ENCODE measurements around the gene MARCKSL1. TPM values are rescaled to one million over a fixed set of nuclear protein-coding genes. Genes with fewer than 3 reads are reported as not detected.

The MARCKSL1 gene
- total RNA-seq, 1 donor from 2014 or later: 213 TPM

DNA sequence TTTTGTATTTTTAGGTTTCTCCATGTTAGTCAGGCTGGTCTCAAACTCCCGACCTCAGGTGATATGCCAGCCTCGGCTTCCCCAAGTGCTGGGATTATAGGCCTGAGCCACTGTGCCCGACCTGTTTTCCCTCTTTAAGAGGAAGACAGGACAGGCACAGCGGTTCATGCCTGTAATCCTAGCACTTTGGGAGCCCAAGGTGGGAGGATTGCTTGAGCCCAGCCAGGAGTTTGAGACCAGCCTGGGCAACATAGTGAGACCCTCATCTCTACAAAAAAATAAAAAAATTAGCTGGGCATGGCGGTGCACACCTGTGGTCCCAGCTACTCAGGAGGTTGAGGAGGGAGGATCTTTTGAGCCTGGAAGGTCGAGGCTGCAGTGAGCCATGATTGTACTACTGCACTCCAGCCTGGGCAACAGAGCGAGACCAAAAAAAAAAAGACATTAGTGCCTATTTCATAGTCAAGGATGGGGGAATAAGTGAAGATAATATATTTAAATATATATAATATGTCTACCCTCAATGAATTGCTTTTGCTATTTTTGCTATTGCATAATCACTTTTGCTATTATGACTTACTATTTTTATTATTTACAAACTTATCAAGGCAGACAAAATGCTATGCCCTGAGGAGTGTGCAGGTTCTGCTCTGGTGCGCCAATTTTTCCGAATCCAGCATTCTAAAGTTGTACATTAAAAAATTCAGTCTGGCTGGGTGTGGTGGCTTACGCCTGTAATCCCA lies 17.7 kb downstream of the MARCKSL1 start:
- no peak overlapping the region for H3K9ac ChIP-seq (ENCODE audit: low read length)
- H3K4me3 ChIP-seq (ENCODE audit: insufficient read depth, low read depth, low read length): no peak overlapping the region
- DNase-seq (ENCODE audit: low read depth) (no peak), FAIRE-seq (no peak)
- H3K27ac ChIP-seq (ENCODE audit: low read depth, low read length): no peak overlapping the region
- Mint-ChIP-seq H3K27ac (ENCODE audit: unreplicated experiment) (no peak overlapping the region), H3K36me3 (ENCODE audit: low read depth, unreplicated experiment) (peaks cover 10% of the 10 kb centered on the region), H3K27me3 (ENCODE audit: low read depth, unreplicated experiment) (no peaks in the 10 kb centered on the region), H3K9me3 (ENCODE audit: unreplicated experiment) (no peaks in the 10 kb centered on the region), H3K4me1 (ENCODE audit: low read depth, unreplicated experiment) (no peaks in the 10 kb centered on the region), H3K4me3 (ENCODE audit: unreplicated experiment) (no peak overlapping the region)
- H3K9me3 ChIP-seq (ENCODE audit: insufficient read depth, low read depth, low read length): no peaks in the 10 kb centered on the region
- peaks cover 12% of the 10 kb centered on the region for H4K20me1 ChIP-seq (ENCODE audit: insufficient read depth, low read length)
- peaks cover 20% of the 10 kb centered on the region for H3K36me3 ChIP-seq (ENCODE audit: insufficient read depth, low read length)
- H2AFZ ChIP-seq (ENCODE audit: low read depth, low read length): no peak overlapping the region
- no peaks in the 10 kb centered on the region for H3K4me1 ChIP-seq (ENCODE audit: insufficient read depth, low read length)
- H3K4me2 ChIP-seq (ENCODE audit: low read length): no peak overlapping the region
- H3K27me3 ChIP-seq (ENCODE audit: insufficient read depth, low read length): no peaks in the 10 kb centered on the region
- TF ChIP-seq, protein P1, sequence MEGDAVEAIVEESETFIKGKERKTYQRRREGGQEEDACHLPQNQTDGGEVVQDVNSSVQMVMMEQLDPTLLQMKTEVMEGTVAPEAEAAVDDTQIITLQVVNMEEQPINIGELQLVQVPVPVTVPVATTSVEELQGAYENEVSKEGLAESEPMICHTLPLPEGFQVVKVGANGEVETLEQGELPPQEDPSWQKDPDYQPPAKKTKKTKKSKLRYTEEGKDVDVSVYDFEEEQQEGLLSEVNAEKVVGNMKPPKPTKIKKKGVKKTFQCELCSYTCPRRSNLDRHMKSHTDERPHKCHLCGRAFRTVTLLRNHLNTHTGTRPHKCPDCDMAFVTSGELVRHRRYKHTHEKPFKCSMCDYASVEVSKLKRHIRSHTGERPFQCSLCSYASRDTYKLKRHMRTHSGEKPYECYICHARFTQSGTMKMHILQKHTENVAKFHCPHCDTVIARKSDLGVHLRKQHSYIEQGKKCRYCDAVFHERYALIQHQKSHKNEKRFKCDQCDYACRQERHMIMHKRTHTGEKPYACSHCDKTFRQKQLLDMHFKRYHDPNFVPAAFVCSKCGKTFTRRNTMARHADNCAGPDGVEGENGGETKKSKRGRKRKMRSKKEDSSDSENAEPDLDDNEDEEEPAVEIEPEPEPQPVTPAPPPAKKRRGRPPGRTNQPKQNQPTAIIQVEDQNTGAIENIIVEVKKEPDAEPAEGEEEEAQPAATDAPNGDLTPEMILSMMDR (IDR thresholded peaks at IDR 0.05; ENCODE audit: insufficient read depth, low read depth, low read length): no peak
- no peak for TF ChIP-seq EZH2 (IDR thresholded peaks at IDR 0.05; ENCODE audit: insufficient read depth, low read length)
- peaks cover 12% of the 10 kb centered on the region for H3K79me2 ChIP-seq (ENCODE audit: insufficient read depth, low read length)

DNA sequence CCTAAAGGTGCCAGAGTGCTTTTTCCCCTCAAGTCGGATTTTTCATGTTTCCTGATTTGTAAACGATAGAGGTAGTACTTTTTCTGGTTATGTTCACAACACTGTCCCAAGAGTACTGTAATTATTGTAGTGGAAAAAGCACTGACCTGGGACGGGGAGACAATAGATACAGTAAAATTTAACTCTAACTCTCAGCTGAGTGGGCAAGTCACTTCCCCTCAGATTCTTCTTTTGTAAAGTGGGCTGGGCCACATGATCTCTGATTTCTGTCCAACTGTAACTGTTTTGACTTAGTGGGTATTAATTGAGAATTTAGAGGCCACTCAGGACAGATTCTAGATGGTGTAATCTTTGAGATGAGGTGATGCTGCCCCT lies 19.1 kb downstream of the MARCKSL1 start:
- Mint-ChIP-seq H3K36me3 (ENCODE audit: low read depth, unreplicated experiment) (peaks cover 10% of the 10 kb centered on the region), H3K27me3 (ENCODE audit: low read depth, unreplicated experiment) (no peaks in the 10 kb centered on the region), H3K9me3 (ENCODE audit: unreplicated experiment) (no peaks in the 10 kb centered on the region), H3K4me3 (ENCODE audit: unreplicated experiment) (no peak overlapping the region), H3K4me1 (ENCODE audit: low read depth, unreplicated experiment) (no peaks in the 10 kb centered on the region), H3K27ac (ENCODE audit: unreplicated experiment) (no peak overlapping the region)
- H3K79me2 ChIP-seq (ENCODE audit: insufficient read depth, low read length): peaks cover 26% of the 10 kb centered on the region
- no peak for TF ChIP-seq EZH2 (IDR thresholded peaks at IDR 0.05; ENCODE audit: insufficient read depth, low read length)
- TF ChIP-seq, protein P1 (IDR thresholded peaks at IDR 0.05; ENCODE audit: insufficient read depth, low read depth, low read length): no peak
- no peak overlapping the region for H3K4me3 ChIP-seq (ENCODE audit: insufficient read depth, low read depth, low read length)
- H3K27ac ChIP-seq (ENCODE audit: low read depth, low read length): no peak overlapping the region
- no peak overlapping the region for H2AFZ ChIP-seq (ENCODE audit: low read depth, low read length)
- H3K9ac ChIP-seq (ENCODE audit: low read length): no peak overlapping the region
- peaks cover 17% of the 10 kb centered on the region for H4K20me1 ChIP-seq (ENCODE audit: insufficient read depth, low read length)
- FAIRE-seq: no peak
- peaks cover 20% of the 10 kb centered on the region for H3K36me3 ChIP-seq (ENCODE audit: insufficient read depth, low read length)
- H3K9me3 ChIP-seq (ENCODE audit: insufficient read depth, low read depth, low read length): no peaks in the 10 kb centered on the region
- H3K4me2 ChIP-seq (ENCODE audit: low read length): no peak overlapping the region
- H3K4me1 ChIP-seq (ENCODE audit: insufficient read depth, low read length): no peaks in the 10 kb centered on the region
- H3K27me3 ChIP-seq (ENCODE audit: insufficient read depth, low read length): no peaks in the 10 kb centered on the region
- no peak for DNase-seq (ENCODE audit: low read depth)

DNA sequence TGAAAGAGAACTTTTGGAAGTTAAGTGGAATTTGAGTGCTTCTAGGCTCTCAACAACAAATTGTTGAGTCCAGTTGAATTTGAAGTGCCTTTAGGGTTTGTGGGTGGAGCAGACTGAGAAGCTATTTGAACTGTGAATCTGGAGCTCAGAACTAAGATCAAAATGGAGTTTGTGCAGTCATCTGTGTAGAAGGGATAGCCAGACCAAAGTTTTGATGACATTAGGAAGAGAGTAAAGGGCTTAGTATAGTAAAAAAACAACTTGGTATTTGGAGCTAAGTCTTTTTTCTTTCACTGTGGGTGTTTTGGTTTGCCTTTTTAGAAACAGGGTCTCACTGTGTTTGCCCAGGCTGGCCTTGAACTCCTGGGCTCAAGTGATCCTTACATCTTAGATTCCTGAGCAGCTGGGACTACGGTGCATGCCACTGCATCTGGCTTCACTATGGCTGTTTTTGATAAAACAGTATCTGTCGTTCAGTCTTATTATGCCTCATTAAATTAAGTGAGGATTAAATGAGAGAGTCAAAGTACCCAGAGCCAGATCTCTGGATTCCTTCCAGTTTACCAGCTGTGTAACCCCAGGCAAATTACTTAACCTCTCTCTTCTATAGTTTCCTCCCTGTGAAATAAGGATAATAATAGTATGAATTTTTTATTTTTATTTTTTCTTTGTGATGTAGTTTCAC lies 24.2 kb downstream of the MARCKSL1 start:
- Histone ChIP-seq H3K9ac (ENCODE audit: low read length) (no peak overlapping the region), H3K4me1 (ENCODE audit: insufficient read depth, low read length) (no peaks in the 10 kb centered on the region), H3K4me3 (ENCODE audit: insufficient read depth, low read depth, low read length) (no peak overlapping the region), H3K27ac (ENCODE audit: low read depth, low read length) (no peak overlapping the region), H3K36me3 (ENCODE audit: insufficient read depth, low read length) (peaks cover 3% of the 10 kb centered on the region), H2AFZ (ENCODE audit: low read depth, low read length) (no peak overlapping the region), H4K20me1 (ENCODE audit: insufficient read depth, low read length) (peaks cover 54% of the 10 kb centered on the region), H3K79me2 (ENCODE audit: insufficient read depth, low read length) (peaks cover 62% of the 10 kb centered on the region), H3K27me3 (ENCODE audit: insufficient read depth, low read length) (no peaks in the 10 kb centered on the region), H3K9me3 (ENCODE audit: insufficient read depth, low read depth, low read length) (no peaks in the 10 kb centered on the region), H3K4me2 (ENCODE audit: low read length) (no peak overlapping the region)
- Mint-ChIP-seq H3K27me3 (ENCODE audit: low read depth, unreplicated experiment) (no peaks in the 10 kb centered on the region), H3K4me1 (ENCODE audit: low read depth, unreplicated experiment) (no peaks in the 10 kb centered on the region), H3K27ac (ENCODE audit: unreplicated experiment) (no peak overlapping the region), H3K36me3 (ENCODE audit: low read depth, unreplicated experiment) (peaks cover 19% of the 10 kb centered on the region), H3K9me3 (ENCODE audit: unreplicated experiment) (no peaks in the 10 kb centered on the region), H3K4me3 (ENCODE audit: unreplicated experiment) (no peak overlapping the region)
- no peak for TF ChIP-seq EZH2 (IDR thresholded peaks at IDR 0.05; ENCODE audit: insufficient read depth, low read length)
- TF ChIP-seq, protein P1 (IDR thresholded peaks at IDR 0.05; ENCODE audit: insufficient read depth, low read depth, low read length): no peak
- DNase-seq (ENCODE audit: low read depth): no peak
- FAIRE-seq: no peak
